Activated CD4-positive, alpha-beta T cell treated with anti-CD3 and anti-CD28 coated beads, Interleukin-2, Interleukin-4, amounts not matched to agents 100 ng/mL and 50 ng/mL, durations not matched to agents 16 hours and 8 hours (primary cell): Measurements from ENCODE around the gene NEURL3.
A peak's percentile ranks its signal among the peaks of the same experiment; 100 is the strongest.
"Not testable (repeated sequence)": the region's sequence is repeated elsewhere in the genome, so short reads cannot be mapped to it uniquely, and the experiment has no call there.

Experiments used
- DNase-seq: peaks from one replicate; pipeline ENCODE4 v3.0.0-alpha.2; 2020; ENCODE audit warnings: low spot score

The NEURL3 gene

DNA sequence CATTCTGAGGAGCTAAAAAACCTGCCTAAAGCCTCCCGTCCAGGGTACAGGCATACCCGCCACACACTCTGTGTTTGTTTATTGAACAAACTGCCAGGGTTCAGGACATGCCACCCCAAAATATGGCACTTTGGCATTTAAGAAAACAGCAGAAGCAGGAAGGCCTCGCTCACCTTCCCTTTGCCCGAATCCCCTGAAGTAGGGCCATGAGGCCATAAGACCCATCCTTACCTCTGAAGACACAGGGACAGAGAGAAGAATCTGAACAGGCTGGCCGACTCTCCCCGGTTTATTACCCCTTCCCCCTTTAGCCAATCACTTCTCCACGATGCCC, 1.7 kb upstream of the NEURL3 start:
- no peak for DNase-seq

DNA sequence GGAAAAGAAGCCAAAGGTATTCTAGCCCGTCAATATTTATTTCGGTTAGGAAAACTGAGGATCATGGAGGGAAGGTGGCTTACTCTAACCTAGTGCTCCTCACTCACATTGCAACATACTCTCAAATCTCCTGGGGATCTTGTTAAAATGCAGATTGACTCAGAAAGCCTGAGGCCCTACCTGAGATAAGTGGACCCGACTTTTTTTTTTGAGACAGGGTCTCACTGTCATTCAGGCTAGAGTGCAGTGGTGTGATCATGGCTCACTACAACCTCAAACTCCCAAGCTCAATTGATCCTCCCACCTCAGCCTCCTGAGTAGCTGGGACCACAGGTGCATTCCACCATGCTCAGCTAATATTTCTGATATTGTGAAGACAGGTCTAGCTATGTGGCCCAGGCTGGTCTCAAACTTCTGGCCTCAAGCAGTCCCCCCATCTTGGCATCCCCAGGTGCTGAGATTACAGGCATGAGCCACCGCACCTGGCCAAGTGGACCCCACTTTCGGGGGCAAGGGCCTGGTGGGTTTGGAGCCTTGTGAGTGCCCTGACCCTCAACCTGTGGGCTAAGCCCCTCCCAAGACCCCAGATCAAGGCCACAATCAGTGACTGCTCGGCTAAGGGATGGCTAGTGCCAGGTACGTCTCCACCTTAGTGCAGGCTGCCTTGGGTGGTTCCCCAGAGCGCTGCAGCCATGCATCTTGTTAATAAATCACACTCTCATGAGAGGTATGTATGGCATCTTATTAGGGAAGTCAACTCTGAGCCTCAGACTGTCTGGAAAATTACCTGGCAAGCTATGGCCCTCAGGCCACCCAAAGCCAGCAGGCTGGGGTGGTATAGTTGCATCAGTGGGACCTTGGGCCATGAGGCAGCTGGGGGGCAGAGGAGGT, 1.1 kb upstream of the NEURL3 start:
- DNase-seq, result no peak

DNA sequence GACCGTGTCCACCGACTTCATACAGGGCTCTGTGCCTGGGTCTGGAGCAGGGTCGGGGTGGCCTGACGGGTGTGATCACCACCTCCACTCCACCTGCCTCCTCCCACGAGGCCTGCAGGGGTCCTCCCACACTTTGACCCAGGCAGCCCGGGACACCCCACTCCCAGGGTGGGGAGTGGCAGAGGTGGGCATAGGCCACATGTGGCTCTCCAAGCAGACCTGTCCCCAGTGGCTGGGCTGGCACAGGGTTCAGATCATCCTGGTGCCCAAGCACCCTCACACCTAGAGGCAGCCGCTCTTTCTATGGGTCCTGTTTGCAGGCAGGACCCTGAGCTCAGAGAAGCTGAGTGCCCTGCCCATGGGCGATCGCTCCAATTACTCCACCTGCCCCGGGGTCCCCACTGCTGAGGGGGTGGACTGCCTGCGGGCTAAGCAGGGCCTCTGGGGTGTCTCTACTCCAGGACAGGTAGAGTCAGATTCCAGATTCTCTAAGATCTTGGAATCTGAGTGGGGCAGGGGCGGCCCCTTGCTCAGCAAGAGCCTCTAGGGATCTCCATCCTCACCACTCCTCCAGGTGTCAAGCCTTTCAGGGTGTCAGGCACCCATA, 1.4 kb downstream of the NEURL3 start:
- no peak for DNase-seq

DNA sequence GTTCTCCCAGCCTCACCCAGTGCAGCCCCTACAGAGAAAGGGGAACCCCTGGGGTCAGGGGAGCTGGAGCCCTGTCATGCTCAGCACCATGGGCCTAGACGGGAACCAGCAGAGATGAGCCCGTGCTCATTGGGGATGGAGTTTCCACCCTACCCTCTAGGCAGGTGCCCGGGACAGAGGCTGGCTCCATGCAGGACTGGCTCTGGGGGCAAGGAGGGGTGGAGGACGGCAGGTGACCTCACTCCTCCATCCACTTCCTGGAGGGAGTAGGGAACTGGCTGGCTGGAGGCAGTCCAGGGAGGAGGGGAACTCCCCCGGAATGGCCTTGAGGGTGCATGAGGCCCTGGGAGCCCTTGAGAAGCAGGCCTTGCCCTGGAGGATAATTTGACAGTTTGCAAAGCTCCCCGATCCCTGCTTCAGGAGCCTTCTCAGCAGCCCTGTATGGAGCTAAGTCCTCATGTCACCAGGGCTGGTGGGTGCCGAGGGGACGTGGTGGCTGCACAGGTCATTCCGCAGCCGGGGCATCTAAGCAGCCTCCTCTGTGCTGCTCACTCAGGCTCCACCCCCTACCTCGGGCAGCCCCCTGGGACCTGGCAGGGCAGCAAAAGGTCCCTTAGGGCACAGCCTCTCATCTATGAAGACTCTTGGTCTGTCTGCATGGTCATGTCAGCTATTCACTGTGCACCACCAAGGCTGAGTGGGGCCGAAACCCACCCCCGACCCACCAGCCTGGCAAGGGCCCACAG, 2.1 kb downstream of the NEURL3 start:
- no peak for DNase-seq

DNA sequence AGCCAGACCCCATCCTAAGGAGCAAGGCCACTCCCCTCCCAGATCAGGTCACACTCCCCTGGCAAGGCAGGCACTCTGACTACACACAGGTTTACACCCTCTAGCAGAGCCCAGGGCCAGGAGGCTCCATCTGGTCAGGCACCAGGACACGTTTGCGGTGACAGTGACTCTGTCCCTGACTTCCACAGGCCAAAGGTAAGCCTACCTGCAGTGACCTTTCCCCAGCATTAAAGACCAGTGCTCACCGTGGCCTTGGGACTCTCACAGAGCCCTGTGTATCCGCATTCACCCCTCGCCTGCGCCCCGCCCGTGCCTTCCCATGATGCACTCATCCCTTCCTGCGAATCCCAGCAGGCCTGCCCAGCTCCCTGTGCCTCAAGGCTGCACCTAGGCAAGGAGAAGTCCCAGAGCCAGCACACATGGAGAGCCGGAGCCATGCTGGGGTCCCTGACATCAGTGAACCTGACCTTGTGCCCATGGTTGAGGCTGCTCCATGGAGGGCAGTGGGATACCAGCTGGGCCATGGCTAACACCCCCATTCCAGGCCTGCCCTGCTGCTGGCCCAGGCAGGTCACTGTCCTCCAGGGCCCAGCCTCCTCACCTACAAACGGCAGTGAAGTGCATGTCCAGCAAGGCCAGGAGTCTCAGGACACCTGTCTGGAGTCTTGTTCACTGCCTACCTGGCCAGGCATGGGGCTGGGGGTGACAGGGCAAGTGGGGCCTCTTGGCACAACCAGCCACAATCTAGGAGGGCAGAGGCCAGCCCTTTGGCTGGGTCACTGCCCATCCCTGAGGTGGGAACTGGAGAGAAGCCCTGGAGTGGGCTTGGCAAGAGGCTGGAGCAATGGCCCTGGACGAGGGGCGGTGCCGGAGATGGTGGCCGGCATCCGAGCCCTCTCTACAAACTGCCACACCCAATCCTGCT, 3.0 kb downstream of the NEURL3 start:
- no peak for DNase-seq

DNA sequence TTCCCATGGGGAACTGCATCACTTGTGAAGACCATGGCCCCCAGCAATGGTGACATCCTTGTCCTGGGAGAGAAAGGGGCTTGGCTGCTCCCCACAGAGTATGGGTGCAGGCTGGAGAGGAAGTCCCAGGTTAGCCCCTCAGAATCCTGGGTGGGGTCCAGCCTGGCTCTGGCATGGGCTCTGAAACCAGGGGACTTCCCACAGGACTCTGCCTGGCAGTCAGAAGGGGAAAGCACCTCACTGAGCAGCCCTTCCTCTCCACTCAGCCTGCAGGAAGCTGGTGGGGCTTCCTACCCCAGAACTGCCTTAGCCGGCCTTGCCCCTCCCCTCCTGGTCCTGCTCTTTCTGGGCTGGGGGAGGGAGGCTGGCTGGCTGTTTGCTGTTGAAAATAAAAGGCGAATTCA, 3.7 kb downstream of the NEURL3 start:
- DNase-seq, result peak; percentile 46

DNA sequence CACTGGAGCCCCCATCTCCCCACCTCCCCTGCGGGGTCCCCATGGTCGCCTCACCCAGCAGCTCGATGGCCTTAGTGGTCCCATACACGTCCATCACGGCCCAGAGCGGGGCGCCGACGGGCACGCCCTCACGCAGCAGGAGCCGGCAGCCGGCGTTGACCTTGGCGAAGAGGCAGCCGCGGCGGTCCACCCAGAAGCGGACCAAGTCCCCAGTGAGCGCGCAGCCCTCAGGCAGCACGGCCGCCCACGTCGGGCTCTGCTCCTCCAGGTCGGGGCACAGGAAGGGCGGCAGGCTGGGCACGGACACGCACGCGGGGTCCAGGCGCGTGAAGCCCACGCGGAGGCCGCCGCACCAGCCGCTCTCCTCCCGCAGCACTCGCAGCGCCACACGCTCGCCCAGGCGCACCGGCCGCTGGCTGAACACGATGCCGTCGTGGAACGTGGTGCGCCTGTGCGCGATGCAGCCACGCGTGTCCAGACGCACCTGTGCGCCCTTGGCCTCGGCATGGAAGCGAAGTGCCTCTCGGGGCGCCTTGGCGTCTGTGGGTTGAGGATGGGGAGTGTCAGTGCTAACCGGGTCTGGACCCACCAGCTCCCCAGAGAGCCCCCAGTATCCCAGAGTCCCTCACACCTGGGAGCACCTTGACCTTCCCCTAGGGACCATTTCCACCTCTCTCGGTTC, 4.6 kb downstream of the NEURL3 start:
- no peak for DNase-seq

DNA sequence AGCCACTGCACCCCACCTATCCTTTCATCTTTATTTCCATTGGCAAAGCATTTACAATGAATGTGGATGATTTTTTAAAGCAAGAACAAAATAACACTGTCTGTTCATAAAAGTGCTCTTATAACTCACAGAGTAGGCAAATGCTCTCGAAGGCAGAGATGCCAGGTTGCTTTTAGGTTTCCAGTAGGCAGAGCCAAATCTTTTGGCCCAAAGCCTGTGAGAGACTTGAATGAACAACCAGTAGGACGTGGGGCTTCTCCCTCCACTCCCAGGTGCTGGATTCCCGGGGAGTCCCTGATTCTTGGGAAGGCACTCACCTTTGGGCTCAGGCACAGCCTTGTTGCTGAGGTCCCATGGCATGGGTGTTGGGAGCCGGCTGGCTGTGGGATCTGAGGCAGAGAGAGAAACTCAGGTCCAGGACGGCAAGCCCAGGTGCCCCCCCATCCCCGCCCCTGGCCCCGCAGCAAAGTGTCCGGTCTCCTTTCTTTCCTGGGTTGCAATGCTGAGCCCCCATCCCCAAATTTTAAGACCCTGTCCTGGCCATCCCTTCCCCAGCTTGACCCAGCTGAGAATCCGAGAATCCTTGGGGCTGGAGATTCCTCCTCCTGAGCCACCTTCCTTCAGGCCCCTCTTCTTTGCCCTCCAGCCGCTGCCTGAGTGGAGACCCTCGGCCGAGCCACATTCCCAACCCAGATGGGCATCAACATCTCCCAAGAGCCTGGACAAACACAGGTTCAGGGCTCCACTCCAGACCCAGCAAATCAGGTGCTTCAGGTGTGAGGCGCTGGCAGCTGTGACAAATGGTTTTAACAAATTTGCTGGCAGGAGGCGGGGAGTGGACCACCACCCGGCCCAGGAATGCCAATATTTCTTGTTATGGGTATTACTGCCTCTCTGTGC, 5.8 kb downstream of the NEURL3 start:
- no peak for DNase-seq

DNA sequence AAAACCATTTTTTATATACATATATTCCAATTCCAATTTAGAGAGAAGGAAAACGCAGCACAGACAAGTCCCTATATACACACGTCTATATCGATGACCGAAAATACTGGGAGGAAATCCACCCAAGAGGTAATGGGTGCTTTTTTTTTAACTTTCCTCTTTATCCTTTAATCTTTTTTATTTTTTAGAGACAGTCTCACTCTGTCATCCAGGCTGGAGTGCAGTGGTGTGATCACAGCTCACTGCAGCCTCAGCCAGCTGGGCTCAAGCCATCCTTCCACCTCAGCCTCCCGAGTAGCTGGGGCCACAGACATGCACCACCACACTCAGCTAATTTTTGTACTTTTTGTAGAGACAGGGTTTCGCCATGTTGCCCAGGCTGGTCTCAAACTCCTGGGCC, 6.5 kb downstream of the NEURL3 start:
- not testable (repeated sequence) for DNase-seq

DNA sequence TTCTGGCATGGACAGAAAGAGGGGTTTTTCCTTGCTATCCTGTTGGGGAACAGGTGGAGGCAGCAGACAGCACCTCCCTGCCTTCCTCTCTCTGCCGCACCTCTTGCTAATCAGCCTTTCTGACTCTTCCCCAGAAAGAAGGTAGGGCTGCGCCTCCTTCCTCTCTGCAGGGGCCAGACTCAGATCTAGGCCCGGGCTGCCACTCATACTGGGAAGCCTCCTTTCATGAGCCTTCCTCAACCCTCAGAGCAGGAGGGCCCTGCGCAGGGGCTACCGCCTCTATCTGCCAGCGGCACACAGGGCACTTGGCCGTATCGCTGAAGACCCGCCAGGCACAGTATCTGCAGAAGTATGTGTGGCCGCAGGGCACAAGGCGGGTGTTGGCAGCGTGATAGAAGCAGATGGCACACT, 7.1 kb downstream of the NEURL3 start:
- no peak for DNase-seq

DNA sequence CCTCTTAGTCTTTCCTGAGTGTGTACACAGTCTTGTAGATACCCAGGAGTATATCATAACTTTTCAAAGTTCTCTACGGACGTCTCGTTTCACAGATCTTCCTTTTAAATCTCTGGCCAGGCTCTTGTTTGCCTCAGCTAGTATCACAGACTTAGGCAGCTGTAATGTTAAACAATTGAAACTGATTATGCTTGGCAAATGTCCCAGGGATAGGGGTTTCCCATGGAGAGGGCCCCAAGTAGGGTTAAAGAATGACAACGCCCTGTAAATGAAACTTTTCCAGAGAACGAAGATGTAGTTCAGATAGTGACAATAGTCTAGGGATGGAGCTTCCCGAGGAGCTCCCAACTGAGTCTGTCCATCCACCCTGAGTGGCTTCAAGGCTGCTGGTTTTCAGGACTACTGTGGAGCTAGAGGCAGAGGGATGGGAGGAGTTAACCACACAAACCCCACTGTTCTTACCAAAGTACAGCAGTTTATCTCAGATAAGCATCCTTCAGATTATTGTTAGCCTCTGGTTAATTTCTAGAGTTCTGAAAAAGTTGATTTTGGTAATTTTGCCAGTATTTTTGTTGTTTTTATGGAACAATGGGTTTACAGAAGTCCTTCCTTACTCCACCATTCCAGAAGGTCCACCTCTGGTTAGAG, 9.1 kb downstream of the NEURL3 start:
- DNase-seq, result no peak

DNA sequence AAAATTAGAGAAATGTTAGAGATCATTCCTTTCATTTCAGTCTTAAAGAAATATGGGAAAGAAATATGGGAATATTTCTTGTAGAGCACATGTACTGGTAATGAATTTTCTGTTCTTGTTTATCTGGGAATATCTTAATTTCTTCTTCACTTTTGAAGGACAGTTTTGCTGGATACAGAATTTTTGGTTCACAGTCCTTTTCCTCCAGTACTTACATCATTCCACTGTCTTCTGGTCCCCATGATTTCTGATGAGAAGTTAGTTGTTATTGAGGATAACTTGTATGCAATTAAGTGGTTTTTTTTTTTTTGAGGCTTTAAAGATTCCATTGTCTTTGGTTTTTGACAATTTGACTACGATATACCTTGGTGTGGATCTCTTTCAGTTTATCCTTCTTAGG, 11.0 kb downstream of the NEURL3 start:
- no peak for DNase-seq

DNA sequence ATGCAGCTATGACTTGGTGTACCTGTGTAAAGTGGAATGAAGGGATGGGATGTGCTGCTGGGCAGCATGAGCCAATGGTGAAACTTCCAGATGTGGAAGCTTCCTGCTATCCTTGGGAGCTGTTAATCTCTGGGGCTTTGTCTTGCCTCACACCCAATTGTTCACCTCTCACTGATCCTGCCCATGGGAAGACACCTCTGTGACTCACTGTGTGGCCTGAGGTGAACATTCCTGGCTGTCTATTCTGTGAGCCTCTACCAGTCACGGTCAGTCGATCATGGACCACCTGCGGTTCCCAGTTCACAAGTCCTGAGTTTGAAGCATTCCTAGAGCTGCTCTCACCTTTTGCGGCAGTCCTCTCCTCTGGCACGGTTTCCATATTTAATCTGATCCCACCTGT, 12.1 kb downstream of the NEURL3 start:
- DNase-seq, result no peak

DNA sequence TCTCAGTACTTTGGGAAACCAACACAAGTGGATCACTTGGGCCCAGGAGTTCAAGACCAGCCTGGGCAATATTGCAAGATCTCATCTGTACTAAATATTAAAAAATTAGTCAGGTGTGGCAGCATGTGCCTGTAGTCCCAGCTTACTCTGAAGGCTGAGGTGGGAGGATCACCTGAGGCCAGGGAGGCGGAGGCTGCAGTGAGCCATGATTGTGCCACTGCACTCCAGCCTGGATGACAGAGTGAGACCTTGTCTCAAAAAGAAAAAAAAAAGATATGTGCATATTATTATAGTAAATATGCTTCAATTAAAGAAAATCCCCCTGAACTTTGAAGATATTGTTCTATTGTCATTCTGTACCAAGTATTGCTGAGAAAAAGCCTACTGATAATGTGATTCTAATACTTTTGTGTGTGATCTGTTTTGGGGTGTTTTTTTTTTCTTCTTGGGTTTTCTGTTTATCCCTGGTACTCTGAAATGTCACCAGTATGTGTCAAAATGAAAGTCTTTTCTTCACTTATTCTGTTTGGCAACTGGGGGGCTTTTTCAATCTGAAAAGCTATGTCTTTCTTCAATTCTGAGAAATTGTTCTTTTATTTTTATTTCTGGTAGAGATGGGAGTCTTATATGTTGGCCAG, 13.2 kb downstream of the NEURL3 start:
- DNase-seq, result no peak

DNA sequence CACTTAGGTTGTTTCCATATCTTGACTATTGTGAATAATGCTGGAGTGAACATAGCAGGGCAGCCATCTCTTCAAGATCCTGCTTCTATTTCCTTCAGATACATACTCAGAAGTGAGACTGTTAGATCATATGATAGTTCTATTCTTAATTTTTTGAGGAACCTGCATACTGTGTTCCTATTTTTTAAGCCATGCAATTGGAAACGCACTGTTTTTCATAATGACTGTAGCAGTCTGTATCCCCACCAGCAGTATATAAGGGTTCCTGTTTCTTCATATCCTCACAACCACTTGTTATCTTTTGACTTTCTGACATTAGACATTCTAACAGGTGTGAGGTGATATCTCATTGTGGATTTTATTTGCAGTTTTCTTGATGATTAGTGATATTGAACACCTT, 15.5 kb downstream of the NEURL3 start:
- no peak for DNase-seq

DNA sequence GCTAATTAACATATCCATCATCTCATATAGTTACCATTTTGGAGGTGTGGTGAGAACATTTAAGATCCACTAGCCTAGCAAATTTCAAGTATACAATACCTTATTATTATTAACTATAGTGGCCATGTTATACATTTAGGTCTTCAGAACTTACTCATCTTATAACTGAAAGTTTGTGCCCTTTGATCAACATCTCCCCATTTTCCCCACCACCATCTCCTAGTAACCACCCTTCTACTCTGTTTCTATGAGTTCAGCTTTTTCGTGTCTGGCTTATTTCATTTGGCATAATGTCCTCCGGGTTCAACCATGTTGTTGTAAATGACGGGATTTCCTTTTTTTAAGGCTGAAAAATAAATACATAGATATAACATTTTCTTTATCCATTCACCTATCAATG, 15.9 kb downstream of the NEURL3 start:
- no peak for DNase-seq

DNA sequence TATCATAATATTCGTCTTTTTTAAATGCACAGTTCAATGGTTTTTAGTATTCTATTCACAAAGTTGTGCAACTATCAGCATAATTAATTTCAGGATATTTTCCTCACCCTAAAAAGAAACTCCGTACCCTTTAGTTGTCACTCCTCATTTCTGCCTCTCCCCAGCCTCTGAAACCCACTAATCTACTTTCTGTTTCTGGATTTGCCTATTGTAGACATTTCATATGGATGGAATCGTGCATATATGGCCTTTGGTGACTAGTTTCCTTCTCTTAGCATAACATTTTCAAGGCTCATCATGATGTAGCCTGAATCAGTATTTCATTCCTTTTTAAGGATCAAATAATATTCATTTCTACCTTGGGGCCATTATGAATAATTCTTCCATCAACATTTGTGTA, 18.5 kb downstream of the NEURL3 start:
- no peak for DNase-seq

DNA sequence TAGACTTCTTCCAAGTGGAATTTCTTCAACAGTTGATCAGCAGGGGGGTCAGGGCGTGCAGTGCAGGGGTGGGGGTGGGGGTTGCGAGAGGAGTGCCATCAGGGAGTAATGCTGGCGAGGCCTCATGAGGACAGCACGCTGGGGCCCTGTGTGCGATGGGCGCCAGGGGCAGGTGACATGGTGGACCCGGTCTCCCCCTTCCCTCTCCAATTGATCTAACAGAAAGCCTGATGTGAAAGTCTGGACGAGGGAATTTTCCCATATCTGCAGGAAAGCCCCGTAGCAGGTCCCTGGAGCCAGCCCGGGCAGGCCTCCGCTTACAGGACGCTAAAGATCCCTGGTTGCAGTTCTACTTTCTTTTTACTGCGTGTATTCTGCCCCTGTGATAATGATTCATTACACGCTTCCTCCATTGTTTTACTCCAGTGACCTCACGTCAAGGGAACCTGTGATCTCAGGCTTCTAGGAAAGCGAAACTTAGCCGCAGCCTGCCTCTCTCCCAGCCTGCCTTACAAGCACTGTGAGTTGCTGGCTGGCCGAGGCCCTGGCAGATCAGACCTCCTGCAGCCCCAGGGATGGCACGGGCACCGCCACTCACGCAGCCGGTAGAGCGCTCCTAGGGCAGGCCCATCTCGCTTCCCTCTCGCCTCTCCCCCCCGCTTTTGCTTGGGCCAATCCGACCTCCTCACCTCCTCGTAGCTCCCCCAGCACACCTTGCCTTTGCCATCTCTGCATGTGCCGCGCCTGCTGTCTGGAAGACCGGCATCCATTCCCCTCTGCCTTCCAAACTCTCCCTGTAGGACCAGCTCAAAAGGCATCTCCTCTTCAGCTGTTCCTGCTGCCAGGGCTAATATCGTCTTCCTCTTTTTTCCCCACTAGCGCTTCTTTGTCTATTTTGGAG, 19.2 kb downstream of the NEURL3 start:
- peak; percentile 95 for DNase-seq
